ENCODE data around the gene CHIC2.
A peak's percentile ranks its signal among the peaks of the same experiment; 100 is the strongest.

The CHIC2 gene

DNA sequence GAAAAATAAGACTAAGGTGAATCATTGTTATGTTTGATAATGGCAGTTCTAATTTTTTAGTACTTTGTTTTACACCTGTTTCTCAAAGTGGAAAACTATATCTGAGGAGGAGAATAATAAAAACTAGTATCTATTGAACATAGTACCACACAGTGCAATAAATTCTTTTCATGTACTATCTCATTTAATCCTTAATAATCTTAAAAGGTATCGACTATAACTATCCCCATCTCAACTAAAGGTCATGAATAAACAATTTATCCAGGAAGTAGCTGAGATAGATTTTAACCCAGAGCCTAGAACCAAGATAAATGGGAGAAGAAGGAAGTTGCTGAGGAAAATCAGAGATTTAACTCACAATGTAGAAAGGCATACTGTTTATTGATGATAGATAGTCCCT is 2.5 kb downstream of the CHIC2 start:
- H3K27ac ChIP-seq = no peak overlapping the region
- no peak for DNase-seq
- no peaks in the 10 kb centered on the region for H3K36me3 ChIP-seq (replicated peaks)
- peak overlapping the region; percentile 83 for H3K4me3 ChIP-seq (ENCODE audit: low read depth, low read length)
- in situ Hi-C loops (cut with HindIII; ENCODE audit: low pct_ligation_motif_present, low sequenced_read_pairs) = no loop called here
- TF ChIP-seq, protein P1, sequence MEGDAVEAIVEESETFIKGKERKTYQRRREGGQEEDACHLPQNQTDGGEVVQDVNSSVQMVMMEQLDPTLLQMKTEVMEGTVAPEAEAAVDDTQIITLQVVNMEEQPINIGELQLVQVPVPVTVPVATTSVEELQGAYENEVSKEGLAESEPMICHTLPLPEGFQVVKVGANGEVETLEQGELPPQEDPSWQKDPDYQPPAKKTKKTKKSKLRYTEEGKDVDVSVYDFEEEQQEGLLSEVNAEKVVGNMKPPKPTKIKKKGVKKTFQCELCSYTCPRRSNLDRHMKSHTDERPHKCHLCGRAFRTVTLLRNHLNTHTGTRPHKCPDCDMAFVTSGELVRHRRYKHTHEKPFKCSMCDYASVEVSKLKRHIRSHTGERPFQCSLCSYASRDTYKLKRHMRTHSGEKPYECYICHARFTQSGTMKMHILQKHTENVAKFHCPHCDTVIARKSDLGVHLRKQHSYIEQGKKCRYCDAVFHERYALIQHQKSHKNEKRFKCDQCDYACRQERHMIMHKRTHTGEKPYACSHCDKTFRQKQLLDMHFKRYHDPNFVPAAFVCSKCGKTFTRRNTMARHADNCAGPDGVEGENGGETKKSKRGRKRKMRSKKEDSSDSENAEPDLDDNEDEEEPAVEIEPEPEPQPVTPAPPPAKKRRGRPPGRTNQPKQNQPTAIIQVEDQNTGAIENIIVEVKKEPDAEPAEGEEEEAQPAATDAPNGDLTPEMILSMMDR (IDR thresholded peaks at IDR 0.05; ENCODE audit: low read depth, low read length, missing control alignments) = no peak
- H3K27me3 ChIP-seq (replicated peaks) = no peaks in the 10 kb centered on the region

DNA sequence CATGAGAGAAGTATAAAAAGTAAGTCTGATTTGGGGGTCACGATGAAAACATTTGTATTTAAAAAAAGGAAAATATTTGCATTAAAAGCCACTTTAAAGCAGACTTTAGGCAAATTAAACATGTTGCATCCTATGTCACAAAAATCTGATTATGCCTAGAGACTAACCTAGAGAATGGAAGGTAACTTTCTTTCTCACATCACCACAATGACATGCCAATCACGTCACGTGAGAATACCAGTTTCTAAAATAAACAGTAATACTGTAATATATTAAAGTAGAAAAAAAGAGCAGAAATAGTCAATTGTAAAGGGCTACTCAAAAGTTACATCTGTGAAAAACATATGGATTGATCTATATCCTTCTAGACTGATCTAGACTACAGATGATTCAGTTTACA is 3.3 kb downstream of the CHIC2 start:
- H3K4me3 ChIP-seq (ENCODE audit: low read depth, low read length) = no peak overlapping the region
- no peak for DNase-seq
- H3K27ac ChIP-seq = no peak overlapping the region
- no peaks in the 10 kb centered on the region for H3K36me3 ChIP-seq (replicated peaks)
- TF ChIP-seq, protein P1 (IDR thresholded peaks at IDR 0.05; ENCODE audit: low read depth, low read length, missing control alignments) = no peak
- in situ Hi-C loops (cut with HindIII; ENCODE audit: low pct_ligation_motif_present, low sequenced_read_pairs) = no loop called here
- H3K27me3 ChIP-seq (replicated peaks) = no peaks in the 10 kb centered on the region

DNA sequence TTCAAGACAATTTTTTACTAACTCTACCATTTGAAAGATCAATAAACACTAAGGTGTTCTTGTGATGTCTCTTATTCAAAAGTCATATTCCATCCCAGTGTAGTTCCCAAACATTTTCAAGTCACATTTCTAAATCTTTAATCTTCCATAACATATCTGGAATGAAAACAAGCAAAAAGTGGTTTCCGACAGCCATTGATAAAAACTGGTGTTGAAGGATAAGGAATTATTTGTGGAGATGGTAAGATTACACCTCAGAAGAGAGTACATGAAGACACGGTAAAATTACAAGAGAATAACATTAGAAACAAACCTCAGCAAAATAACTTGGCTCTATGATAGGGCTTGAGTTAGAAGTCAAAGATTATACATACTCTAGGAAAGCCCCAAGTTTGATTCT is 4.3 kb downstream of the CHIC2 start:
- in situ Hi-C loops (cut with HindIII; ENCODE audit: low pct_ligation_motif_present, low sequenced_read_pairs) = no loop called here
- no peak for DNase-seq
- TF ChIP-seq, protein P1 (IDR thresholded peaks at IDR 0.05; ENCODE audit: low read depth, low read length, missing control alignments) = no peak
- Histone ChIP-seq H3K27ac (no peak overlapping the region), H3K36me3 (replicated peaks) (no peaks in the 10 kb centered on the region), H3K27me3 (replicated peaks) (no peaks in the 10 kb centered on the region), H3K4me3 (ENCODE audit: low read depth, low read length) (no peak overlapping the region)

DNA sequence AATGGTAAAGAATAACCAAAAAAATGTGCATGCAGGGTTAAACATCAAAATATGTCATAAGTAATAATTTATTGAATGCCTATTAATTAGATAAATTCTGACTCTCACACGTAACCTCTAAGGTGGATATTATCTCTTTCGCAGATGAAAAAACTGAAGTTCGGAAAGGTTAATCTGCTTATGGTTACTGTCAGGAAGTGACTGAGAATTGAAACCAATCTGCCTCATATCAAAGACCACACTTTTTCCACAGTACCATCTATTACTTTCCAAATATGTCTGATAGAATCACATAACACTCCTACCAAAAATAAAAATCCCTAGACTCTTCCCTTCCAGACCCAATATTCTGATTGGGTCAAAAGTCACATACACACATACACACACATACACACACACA is 6.2 kb downstream of the CHIC2 start:
- no peak for DNase-seq
- Histone ChIP-seq H3K27me3 (replicated peaks) (no peaks in the 10 kb centered on the region), H3K4me3 (ENCODE audit: low read depth, low read length) (no peak overlapping the region), H3K27ac (no peak overlapping the region), H3K36me3 (replicated peaks) (no peaks in the 10 kb centered on the region)
- TF ChIP-seq, protein P1 (IDR thresholded peaks at IDR 0.05; ENCODE audit: low read depth, low read length, missing control alignments) = no peak
- in situ Hi-C loops (cut with HindIII; ENCODE audit: low pct_ligation_motif_present, low sequenced_read_pairs) = no loop called here

DNA sequence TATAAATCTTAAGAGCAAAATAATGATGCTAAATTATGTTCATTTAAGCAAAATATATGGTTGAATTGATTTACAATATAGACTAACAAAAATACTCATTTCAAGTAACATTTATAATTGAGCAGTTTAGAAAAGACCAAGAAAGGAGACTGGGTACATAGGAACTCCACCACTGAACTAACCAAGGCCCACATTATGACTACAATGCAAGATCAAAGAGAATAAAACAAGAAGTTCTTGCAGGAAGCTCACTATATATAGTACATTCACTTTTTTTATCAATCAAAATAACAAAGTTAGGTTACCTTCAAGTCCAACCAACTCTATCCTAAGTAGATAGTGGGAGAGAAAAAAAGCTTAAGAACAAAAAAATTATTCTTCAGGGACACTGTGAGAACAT is 8.0 kb downstream of the CHIC2 start:
- H3K27me3 ChIP-seq (replicated peaks) = no peaks in the 10 kb centered on the region
- in situ Hi-C loops (cut with HindIII; ENCODE audit: low pct_ligation_motif_present, low sequenced_read_pairs) = no loop called here
- no peak for DNase-seq

DNA sequence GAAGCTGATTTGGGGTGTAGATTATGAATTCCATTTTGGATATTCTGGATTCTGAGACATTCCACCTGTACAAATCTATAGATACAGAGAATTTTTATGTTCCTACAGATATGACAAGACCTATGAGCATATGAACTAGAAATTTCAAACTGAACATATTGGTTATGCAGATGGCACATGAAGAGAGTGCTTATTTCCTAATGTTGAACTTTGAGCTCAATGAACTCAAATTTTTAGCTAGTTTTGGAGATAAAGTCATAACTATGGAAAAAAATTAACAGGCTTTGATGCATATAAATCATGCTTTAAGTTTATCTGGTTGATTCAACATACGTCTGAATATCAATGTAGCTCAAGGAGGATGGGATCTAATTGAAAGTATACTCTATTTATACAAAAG is 8.9 kb downstream of the CHIC2 start:
- no peak for DNase-seq
- TF ChIP-seq, protein P1 (IDR thresholded peaks at IDR 0.05; ENCODE audit: low read depth, low read length, missing control alignments) = no peak
- in situ Hi-C loops (cut with HindIII; ENCODE audit: low pct_ligation_motif_present, low sequenced_read_pairs) = no loop called here
- H3K27ac ChIP-seq = no peak overlapping the region
- H3K4me3 ChIP-seq (ENCODE audit: low read depth, low read length) = no peak overlapping the region
- H3K36me3 ChIP-seq (replicated peaks) = no peaks in the 10 kb centered on the region
- H3K27me3 ChIP-seq (replicated peaks) = no peaks in the 10 kb centered on the region

More for the DNA sequence above, 8.0 kb downstream of the CHIC2 start:
- Histone ChIP-seq H3K27ac (no peak overlapping the region), H3K36me3 (replicated peaks) (no peaks in the 10 kb centered on the region), H3K4me3 (ENCODE audit: low read depth, low read length) (no peak overlapping the region)
- TF ChIP-seq, protein P1 (IDR thresholded peaks at IDR 0.05; ENCODE audit: low read depth, low read length, missing control alignments) = no peak

All from brain microvascular endothelial cell (primary cell).